ENCODE results near the gene PCP4L1.

DNA sequence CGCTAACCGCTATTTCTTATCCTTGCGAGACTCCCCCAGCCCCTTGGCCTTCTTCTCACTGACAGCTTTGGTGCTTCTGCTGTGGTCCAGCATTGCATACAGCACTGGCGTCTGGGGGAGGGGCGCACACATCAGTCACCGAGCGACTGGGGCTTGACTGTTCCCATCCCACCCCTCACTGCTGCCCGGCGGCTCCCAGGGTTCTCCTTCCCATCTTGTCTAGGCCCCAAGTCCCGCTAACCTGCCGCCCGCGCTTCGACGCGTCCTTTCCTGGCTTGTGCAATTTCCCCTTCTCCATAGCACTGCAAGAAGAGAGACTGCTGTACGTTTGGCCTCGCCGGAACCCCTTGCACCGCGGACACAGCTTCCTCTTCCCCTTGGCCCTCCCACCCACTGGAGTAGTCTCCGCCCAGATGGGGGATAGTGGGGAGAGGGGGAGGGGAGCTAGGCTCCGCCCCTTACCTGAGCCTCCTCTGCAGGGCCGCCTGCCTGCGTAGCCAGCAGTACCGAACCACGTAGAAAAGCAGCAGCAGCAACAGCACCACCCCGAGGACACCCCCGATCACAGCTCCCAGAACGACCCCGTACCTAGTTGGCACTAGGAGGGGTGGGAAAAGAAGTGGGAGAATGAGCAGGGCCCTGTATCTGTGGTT lies 47.4 kb downstream of the PCP4L1 start:
- TF ChIP-seq POLR2A (IDR thresholded peaks at IDR 0.05) (peak; percentile 27 to 81 (median 77)), CTCF (IDR thresholded peaks at IDR 0.05) (peak in 5 of 7 experiments; percentile 13 to 48 (median 46))
